K562 (cell line): ENCODE results near the gene CENPQ.

Source experiments
- ARID3B ChIP-seq: fragments of 250-450 bp; sonication (Bioruptor Pico); IDR thresholded peaks from 2 replicates; pipeline ENCODE4 v1.4.0; 2020; ENCODE audit warnings: borderline replicate concordance
- CTCF ChIP-seq, 3 experiments: IDR thresholded peaks in 2 of 3; conservative IDR thresholded peaks in 1 of 3; 2 replicates each; pipeline ENCODE4 v1.5.1; 2011 to 2012; ENCODE audit warnings: low read length in 3 of 3, mild to moderate bottlenecking in 3 of 3, control low read depth in 2 of 3, improper control_type of control experiment in 1 of 3, inconsistent platforms in 1 of 3, low read depth in 1 of 3, mixed read lengths in 1 of 3, moderate library complexity in 1 of 3; ENCODE audit not compliant: insufficient read depth in 2 of 3
- ESRRB ChIP-seq: fragments of 250-450 bp; sonication (Bioruptor Pico); IDR thresholded peaks from 2 replicates; pipeline ENCODE4 v1.5.0; 2020; ENCODE audit warnings: mild to moderate bottlenecking, moderate library complexity, borderline replicate concordance
- FOXJ3 ChIP-seq: sonication (generic); formaldehyde crosslinking; IDR thresholded peaks from 2 replicates; pipeline ENCODE4 v1.4.0; 2020; ENCODE audit warnings: mild to moderate bottlenecking, missing genetic modification reagents
- NR2C2 ChIP-seq, 2 experiments: fragments of 200-800 bp in 1 of 2; sonication (Bioruptor generic) in 1 of 2; sonication (generic) in 1 of 2; formaldehyde crosslinking in 1 of 2; IDR thresholded peaks; 2 replicates each; pipeline versions ENCODE4 v1.6.1 to v1.8.0; 2016 to 2022; ENCODE audit warnings: mild to moderate bottlenecking in 1 of 2, missing compliant biosample characterization in 1 of 2, missing genetic modification characterization in 1 of 2, missing genetic modification reagents in 1 of 2
- POLR2A ChIP-seq: fragments of 450-650 bp; conservative IDR thresholded peaks from 2 replicates; pipeline ENCODE4 v1.6.1; 2016
- POLR3A ChIP-seq: IDR thresholded peaks from 2 replicates; pipeline ENCODE4 v1.6.1; 2011; ENCODE audit warnings: borderline replicate concordance, mild to moderate bottlenecking, moderate library complexity; ENCODE audit not compliant: insufficient read length, insufficient read depth; ENCODE audit errors: extremely low read depth
- ZNF592 ChIP-seq: fragments of 450-650 bp; IDR thresholded peaks from 2 replicates; pipeline ENCODE4 v1.6.1; 2017; ENCODE audit warnings: antibody characterized with exemption, mild to moderate bottlenecking
- ZNF764 ChIP-seq: fragments of 250-450 bp; sonication (Bioruptor Pico); IDR thresholded peaks from 2 replicates; pipeline ENCODE4 v1.4.0; 2020; ENCODE audit warnings: low read depth, mild to moderate bottlenecking, moderate library complexity
- ZZZ3 ChIP-seq: fragments of 450-650 bp; IDR thresholded peaks from 2 replicates; pipeline ENCODE4 v1.6.1; 2016; ENCODE audit warnings: antibody characterized with exemption, mild to moderate bottlenecking, moderate library complexity
- TF ChIP-seq, protein P1 (sequence below): fragments of 450-650 bp; formaldehyde crosslinking; IDR thresholded peaks from 2 replicates; pipeline ENCODE4 v1.4.0; 2022; ENCODE audit warnings: missing genetic modification characterization

DNA sequence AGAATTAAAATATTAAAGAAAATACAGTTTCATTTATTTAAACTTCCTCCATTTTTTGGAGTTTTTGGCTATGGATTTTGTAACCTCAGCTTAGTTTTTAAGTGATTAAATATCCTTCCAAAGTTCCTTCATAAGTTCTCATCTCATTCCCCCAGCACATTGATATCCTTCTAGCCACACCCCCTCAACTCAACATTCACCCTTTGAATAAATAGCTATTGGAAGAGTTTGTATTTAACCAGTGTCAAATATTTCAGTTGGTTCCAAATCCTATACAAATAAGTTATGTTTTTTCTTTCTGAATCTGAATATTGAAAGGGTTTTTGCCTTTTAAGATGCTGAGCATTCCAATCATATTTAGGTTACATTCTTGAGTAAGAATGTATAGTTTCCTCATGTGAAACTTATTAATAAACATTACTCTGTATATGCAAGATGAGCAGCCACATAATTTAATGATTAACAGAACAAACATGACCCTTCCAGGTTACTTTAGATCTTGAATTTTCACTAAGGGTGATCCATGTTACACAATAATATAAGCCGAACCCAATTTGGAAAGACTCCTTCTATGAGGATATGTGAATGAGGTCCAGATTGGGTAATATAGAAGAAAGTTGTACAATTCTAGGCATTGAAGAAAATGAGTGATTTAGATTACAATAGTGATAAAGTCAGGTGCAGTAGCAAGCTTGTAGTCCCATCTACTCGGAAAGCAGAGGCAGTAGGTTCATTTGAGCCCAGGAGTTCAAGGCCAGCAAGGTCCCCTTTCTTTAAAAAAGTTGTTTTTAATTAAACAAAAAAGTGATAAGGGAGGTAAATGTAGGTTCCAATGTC is 50.2 kb downstream of the CENPQ start:
- TF ChIP-seq FOXJ3 (CRISPR knock-in tag) = no peak
- no peak for TF ChIP-seq CTCF (IDR thresholded peaks at IDR 0.05 in 2 of 3, conservative IDR thresholded peaks at IDR 0.05 in 1 of 3; ENCODE audit: insufficient read depth in 2 of 3, low read depth in 1 of 3, low read length in 3 of 3)
- no peak for TF ChIP-seq ESRRB (CRISPR knock-in tag)
- no peak for TF ChIP-seq NR2C2 (CRISPR knock-in tag; IDR thresholded peaks at IDR 0.05)
- no peak for TF ChIP-seq NR2C2 (tag; IDR thresholded peaks at IDR 0.05)
- TF ChIP-seq ARID3B (CRISPR knock-in tag) = no peak
- no peak for TF ChIP-seq POLR2A
- no peak for TF ChIP-seq ZNF592
- no peak for TF ChIP-seq ZNF764
- TF ChIP-seq POLR3A = no peak
- no peak for TF ChIP-seq ZZZ3
- TF ChIP-seq, protein P1, sequence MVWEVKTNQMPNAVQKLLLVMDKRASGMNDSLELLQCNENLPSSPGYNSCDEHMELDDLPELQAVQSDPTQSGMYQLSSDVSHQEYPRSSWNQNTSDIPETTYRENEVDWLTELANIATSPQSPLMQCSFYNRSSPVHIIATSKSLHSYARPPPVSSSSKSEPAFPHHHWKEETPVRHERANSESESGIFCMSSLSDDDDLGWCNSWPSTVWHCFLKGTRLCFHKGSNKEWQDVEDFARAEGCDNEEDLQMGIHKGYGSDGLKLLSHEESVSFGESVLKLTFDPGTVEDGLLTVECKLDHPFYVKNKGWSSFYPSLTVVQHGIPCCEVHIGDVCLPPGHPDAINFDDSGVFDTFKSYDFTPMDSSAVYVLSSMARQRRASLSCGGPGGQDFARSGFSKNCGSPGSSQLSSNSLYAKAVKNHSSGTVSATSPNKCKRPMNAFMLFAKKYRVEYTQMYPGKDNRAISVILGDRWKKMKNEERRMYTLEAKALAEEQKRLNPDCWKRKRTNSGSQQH (CRISPR knock-in tag) = no peak
